AG10803 (cell line): ENCODE measurements around the gene PTPRCAP.

ENCODE experiments used
- DNase-seq: peaks from one replicate; pipeline ENCODE4 v3.0.0; 2010; ENCODE audit warnings: low read depth
- H3K4me3 ChIP-seq: 2 replicates; pipeline ENCODE4 v1.5.1; 2011; ENCODE audit warnings: mild to moderate bottlenecking, low read length, control low read depth
- TF ChIP-seq, protein P1 (sequence below): conservative IDR thresholded peaks from 2 replicates; pipeline ENCODE4 v1.5.1; 2011; ENCODE audit warnings: mild to moderate bottlenecking, low read length, control low read depth, inconsistent platforms

Gene PTPRCAP

DNA sequence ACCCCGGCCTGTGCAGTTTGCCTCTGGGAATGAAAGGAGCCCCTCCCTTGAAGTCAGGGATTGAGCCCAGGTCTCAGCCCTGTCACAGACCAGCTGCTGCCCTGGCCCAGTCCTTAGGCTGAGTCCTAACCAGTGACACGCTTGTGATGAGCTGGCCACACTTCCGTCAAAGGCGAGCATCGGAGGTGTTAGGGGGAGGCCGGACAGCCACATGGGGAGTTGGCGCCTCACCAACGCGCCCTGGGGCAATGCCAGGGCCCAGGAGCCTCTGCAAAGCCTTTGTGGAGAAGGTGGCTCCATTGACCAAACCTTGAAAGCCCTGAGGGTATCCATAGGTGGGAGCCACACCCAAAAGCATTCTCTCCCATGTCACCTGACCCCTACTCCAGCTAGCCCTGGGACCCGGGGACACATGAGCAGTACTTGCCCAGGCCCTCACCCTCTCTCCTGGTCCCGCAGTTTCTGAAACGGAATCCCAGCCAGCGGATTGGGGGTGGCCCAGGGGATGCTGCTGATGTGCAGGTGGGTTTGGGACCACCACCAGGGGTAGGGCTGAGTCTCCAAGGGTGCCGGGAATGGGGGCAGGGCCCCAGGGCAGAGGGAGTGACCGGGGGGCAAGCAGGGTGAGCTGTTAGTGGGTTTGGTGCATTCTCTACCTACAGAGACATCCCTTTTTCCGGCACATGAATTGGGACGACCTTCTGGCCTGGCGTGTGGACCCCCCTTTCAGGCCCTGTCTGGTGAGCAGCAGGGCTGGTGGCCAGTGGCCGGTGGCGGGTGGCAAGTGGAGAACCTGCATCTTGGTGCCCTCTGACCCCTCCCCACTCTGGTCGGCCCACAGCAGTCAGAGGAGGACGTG lies 3.7 kb downstream of the PTPRCAP start:
- no peak for DNase-seq
- H3K4me3 ChIP-seq, result no peak overlapping the region
- TF ChIP-seq, protein P1, sequence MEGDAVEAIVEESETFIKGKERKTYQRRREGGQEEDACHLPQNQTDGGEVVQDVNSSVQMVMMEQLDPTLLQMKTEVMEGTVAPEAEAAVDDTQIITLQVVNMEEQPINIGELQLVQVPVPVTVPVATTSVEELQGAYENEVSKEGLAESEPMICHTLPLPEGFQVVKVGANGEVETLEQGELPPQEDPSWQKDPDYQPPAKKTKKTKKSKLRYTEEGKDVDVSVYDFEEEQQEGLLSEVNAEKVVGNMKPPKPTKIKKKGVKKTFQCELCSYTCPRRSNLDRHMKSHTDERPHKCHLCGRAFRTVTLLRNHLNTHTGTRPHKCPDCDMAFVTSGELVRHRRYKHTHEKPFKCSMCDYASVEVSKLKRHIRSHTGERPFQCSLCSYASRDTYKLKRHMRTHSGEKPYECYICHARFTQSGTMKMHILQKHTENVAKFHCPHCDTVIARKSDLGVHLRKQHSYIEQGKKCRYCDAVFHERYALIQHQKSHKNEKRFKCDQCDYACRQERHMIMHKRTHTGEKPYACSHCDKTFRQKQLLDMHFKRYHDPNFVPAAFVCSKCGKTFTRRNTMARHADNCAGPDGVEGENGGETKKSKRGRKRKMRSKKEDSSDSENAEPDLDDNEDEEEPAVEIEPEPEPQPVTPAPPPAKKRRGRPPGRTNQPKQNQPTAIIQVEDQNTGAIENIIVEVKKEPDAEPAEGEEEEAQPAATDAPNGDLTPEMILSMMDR, result no peak

DNA sequence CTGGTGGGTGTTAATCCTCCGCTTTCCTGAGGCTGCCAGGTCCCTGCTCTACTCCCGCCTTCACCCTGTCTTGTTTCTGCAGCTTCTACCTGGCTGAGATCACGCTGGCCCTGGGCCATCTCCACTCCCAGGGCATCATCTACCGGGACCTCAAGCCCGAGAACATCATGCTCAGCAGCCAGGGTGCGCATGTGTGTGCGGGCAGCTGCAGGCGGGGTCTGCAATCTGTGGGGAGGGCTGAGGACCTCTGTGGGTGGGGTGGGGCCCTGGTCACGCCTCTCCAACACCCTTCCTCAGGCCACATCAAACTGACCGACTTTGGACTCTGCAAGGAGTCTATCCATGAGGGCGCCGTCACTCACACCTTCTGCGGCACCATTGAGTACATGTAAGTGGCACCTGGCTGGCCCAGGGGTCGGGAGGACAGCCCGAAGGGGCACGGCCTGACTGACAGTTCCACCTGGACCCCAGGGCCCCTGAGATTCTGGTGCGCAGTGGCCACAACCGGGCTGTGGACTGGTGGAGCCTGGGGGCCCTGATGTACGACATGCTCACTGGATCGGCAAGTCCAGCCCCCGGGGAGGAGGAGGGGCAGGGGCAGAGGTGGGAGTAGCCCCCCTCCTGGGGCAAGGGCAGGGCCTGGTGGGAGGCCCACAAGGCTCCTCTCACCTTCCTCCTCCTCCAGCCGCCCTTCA lies 4.7 kb downstream of the PTPRCAP start:
- no peak overlapping the region for H3K4me3 ChIP-seq
- TF ChIP-seq, protein P1, result no peak
- no peak for DNase-seq

DNA sequence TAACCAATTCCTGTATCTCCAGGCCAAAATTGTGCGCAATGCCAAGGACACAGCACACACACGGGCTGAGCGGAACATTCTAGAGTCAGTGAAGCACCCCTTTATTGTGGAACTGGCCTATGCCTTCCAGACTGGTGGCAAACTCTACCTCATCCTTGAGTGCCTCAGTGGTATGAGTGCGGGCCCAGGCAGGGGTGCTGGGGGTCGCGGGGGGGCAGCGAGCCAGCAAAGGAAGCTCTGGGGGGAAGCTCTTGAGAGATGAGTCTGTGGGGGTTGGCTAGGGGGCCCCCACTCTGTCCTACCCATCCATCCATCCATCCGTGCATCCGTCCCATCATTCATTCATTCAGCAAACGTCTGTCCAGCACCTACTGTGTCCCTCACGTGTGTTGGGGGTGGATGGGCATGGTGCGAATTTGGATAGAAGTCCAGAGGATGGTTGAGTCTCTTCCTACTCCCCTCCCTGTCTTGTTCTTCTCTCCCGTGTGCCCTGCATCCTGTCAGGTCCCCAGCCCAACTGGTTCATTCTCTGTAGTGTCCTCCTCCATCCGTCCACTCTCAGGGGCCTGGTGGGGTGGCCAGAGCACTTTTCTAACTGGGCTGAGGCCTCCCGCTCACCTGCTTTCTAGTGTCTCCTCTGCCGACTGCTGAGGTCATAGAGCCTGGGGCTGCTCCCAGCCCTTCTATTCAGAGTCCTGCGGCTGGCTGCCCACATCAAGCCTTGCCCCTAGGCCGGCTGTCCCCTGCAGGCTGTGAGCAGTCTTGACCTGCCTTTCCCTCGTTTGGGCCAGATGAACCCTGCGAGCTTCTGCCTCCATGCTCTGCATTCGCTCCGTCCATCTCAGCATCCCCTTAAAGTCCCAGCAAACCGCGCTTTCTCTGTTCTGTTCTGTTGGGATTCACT lies 5.9 kb downstream of the PTPRCAP start:
- no peak overlapping the region for H3K4me3 ChIP-seq
- no peak for DNase-seq
- TF ChIP-seq, protein P1, result no peak

- TF ChIP-seq, protein P1, result no peak
- no peak for DNase-seq
- H3K4me3 ChIP-seq, result no peak overlapping the region
Observed at GRCh38 chr11:67429722-67430121, 7.8 kb downstream of the PTPRCAP start.

DNA sequence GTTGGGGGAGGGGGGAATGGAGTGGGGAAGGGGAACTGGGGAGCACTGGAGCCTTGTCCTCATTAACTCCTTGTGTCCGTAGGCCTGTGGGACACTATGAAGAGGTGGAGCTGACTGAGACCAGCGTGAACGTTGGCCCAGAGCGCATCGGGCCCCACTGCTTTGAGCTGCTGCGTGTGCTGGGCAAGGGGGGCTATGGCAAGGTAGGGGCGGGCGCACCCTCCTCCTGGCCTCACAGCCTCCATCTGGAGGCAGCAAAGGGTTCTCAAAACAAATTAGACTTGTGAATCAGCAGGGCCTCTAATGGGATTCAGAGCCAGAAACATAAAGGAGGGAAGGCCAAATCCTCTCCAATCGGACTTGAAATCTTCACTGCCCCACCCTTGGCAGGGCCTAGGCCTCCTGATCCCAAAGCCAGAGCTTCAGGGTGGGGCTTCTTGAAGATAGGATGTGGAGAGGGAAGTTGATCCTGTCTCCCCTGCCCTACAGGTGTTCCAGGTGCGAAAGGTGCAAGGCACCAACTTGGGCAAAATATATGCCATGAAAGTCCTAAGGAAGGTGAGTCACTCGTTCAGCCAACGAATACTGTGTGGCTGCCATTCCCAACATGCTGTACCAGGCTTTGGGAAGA lies 8.3 kb downstream of the PTPRCAP start:
- DNase-seq, result no peak
- H3K4me3 ChIP-seq, result peak overlapping the region; percentile 98
- TF ChIP-seq, protein P1, result no peak
